ENCODE measurements around the gene IPMK.
A peak's percentile ranks its signal among the peaks of the same experiment; 100 is the strongest.
"Not testable (repeated sequence)": the region's sequence is repeated elsewhere in the genome, so short reads cannot be mapped to it uniquely, and the experiment has no call there.

Gene IPMK

GRCh38 chr10:58177362-58177947, 90.2 kb downstream of the IPMK start:
- no peak overlapping the region for H3K9ac ChIP-seq (ENCODE audit: low read length)
- peak; percentile 76 for DNase-seq (ENCODE audit: low read depth)
- H3K9me3 ChIP-seq (ENCODE audit: control insufficient read depth, low read length) = no peaks in the 10 kb centered on the region
- no peak overlapping the region for H3K4me3 ChIP-seq (ENCODE audit: low read length)
- peaks cover 5% of the 10 kb centered on the region for H3K27me3 ChIP-seq (replicated peaks; ENCODE audit: control insufficient read depth, insufficient read depth, low read length)
- H3K4me1 ChIP-seq (ENCODE audit: control insufficient read depth, insufficient read depth, low read length) = peaks cover 8% of the 10 kb centered on the region
- no peaks in the 10 kb centered on the region for H3K36me3 ChIP-seq (ENCODE audit: control insufficient read depth, insufficient read depth, low read length, severe bottlenecking)

- Histone ChIP-seq H3K4me3 (ENCODE audit: low read length) (no peak overlapping the region), H3K36me3 (ENCODE audit: control insufficient read depth, insufficient read depth, low read length, severe bottlenecking) (no peaks in the 10 kb centered on the region), H3K27me3 (replicated peaks; ENCODE audit: control insufficient read depth, insufficient read depth, low read length) (peaks cover 5% of the 10 kb centered on the region), H3K4me1 (ENCODE audit: control insufficient read depth, insufficient read depth, low read length) (peaks cover 8% of the 10 kb centered on the region), H3K9me3 (ENCODE audit: control insufficient read depth, low read length) (no peaks in the 10 kb centered on the region), H3K9ac (ENCODE audit: low read length) (no peak overlapping the region)
- peak; percentile 34 for DNase-seq (ENCODE audit: low read depth)
These were observed 91.4 kb downstream of the IPMK start for GRCh38 chr10:58175990-58176900.

GRCh38 chr10:58174831-58175230, 92.9 kb downstream of the IPMK start:
- no peak overlapping the region for H3K4me3 ChIP-seq (ENCODE audit: low read length)
- H3K9ac ChIP-seq (ENCODE audit: low read length) = no peak overlapping the region
- H3K4me1 ChIP-seq (ENCODE audit: control insufficient read depth, insufficient read depth, low read length) = peaks cover 8% of the 10 kb centered on the region
- no peaks in the 10 kb centered on the region for H3K9me3 ChIP-seq (ENCODE audit: control insufficient read depth, low read length)
- no peaks in the 10 kb centered on the region for H3K36me3 ChIP-seq (ENCODE audit: control insufficient read depth, insufficient read depth, low read length, severe bottlenecking)
- peaks cover 5% of the 10 kb centered on the region for H3K27me3 ChIP-seq (replicated peaks; ENCODE audit: control insufficient read depth, insufficient read depth, low read length)
- no peak for DNase-seq (ENCODE audit: low read depth)

GRCh38 chr10:58173391-58173790, 94.3 kb downstream of the IPMK start:
- no peaks in the 10 kb centered on the region for H3K36me3 ChIP-seq (ENCODE audit: control insufficient read depth, insufficient read depth, low read length, severe bottlenecking)
- peaks cover 8% of the 10 kb centered on the region for H3K4me1 ChIP-seq (ENCODE audit: control insufficient read depth, insufficient read depth, low read length)
- no peaks in the 10 kb centered on the region for H3K9me3 ChIP-seq (ENCODE audit: control insufficient read depth, low read length)
- H3K27me3 ChIP-seq (replicated peaks; ENCODE audit: control insufficient read depth, insufficient read depth, low read length) = peaks cover 5% of the 10 kb centered on the region
- DNase-seq (ENCODE audit: low read depth) = no peak
- H3K9ac ChIP-seq (ENCODE audit: low read length) = no peak overlapping the region
- no peak overlapping the region for H3K4me3 ChIP-seq (ENCODE audit: low read length)

GRCh38 chr10:58171146-58171545, 96.5 kb downstream of the IPMK start:
- Histone ChIP-seq H3K4me1 (ENCODE audit: control insufficient read depth, insufficient read depth, low read length) (no peaks in the 10 kb centered on the region), H3K36me3 (ENCODE audit: control insufficient read depth, insufficient read depth, low read length, severe bottlenecking) (no peaks in the 10 kb centered on the region), H3K9me3 (ENCODE audit: control insufficient read depth, low read length) (no peaks in the 10 kb centered on the region), H3K4me3 (ENCODE audit: low read length) (no peak overlapping the region), H3K9ac (ENCODE audit: low read length) (no peak overlapping the region), H3K27me3 (replicated peaks; ENCODE audit: control insufficient read depth, insufficient read depth, low read length) (peaks cover 5% of the 10 kb centered on the region)
- no peak for DNase-seq (ENCODE audit: low read depth)

- DNase-seq (ENCODE audit: low read depth) = no peak
- Histone ChIP-seq H3K9ac (ENCODE audit: low read length) (no peak overlapping the region), H3K9me3 (ENCODE audit: control insufficient read depth, low read length) (no peaks in the 10 kb centered on the region), H3K27me3 (replicated peaks; ENCODE audit: control insufficient read depth, insufficient read depth, low read length) (peaks cover 5% of the 10 kb centered on the region), H3K4me1 (ENCODE audit: control insufficient read depth, insufficient read depth, low read length) (no peaks in the 10 kb centered on the region), H3K36me3 (ENCODE audit: control insufficient read depth, insufficient read depth, low read length, severe bottlenecking) (no peaks in the 10 kb centered on the region), H3K4me3 (ENCODE audit: low read length) (no peak overlapping the region)
These were observed 103.2 kb downstream of the IPMK start for GRCh38 chr10:58164517-58164916.

- Histone ChIP-seq H3K9ac (ENCODE audit: low read length) (no peak overlapping the region), H3K9me3 (ENCODE audit: control insufficient read depth, low read length) (no peaks in the 10 kb centered on the region), H3K4me1 (ENCODE audit: control insufficient read depth, insufficient read depth, low read length) (peaks cover 10% of the 10 kb centered on the region), H3K4me3 (ENCODE audit: low read length) (no peak overlapping the region), H3K36me3 (ENCODE audit: control insufficient read depth, insufficient read depth, low read length, severe bottlenecking) (no peaks in the 10 kb centered on the region), H3K27me3 (replicated peaks; ENCODE audit: control insufficient read depth, insufficient read depth, low read length) (peaks cover 12% of the 10 kb centered on the region)
- no peak for DNase-seq (ENCODE audit: low read depth)
These were observed 108.9 kb downstream of the IPMK start for GRCh38 chr10:58158806-58159205.

GRCh38 chr10:58157076-58157766, 110.5 kb downstream of the IPMK start:
- Histone ChIP-seq H3K9ac (ENCODE audit: low read length) (no peak overlapping the region), H3K9me3 (ENCODE audit: control insufficient read depth, low read length) (no peaks in the 10 kb centered on the region), H3K4me1 (ENCODE audit: control insufficient read depth, insufficient read depth, low read length) (peaks cover 10% of the 10 kb centered on the region), H3K27me3 (replicated peaks; ENCODE audit: control insufficient read depth, insufficient read depth, low read length) (peaks cover 22% of the 10 kb centered on the region), H3K4me3 (ENCODE audit: low read length) (no peak overlapping the region), H3K36me3 (ENCODE audit: control insufficient read depth, insufficient read depth, low read length, severe bottlenecking) (no peaks in the 10 kb centered on the region)
- DNase-seq (ENCODE audit: low read depth) = peak; percentile 95

GRCh38 chr10:58155941-58156340, 111.8 kb downstream of the IPMK start:
- Histone ChIP-seq H3K27me3 (replicated peaks; ENCODE audit: control insufficient read depth, insufficient read depth, low read length) (peaks cover 33% of the 10 kb centered on the region), H3K4me1 (ENCODE audit: control insufficient read depth, insufficient read depth, low read length) (peaks cover 10% of the 10 kb centered on the region)
- DNase-seq (ENCODE audit: low read depth); H3K36me3 ChIP-seq (ENCODE audit: control insufficient read depth, insufficient read depth, low read length, severe bottlenecking); H3K9me3 ChIP-seq (ENCODE audit: control insufficient read depth, low read length); H3K9ac ChIP-seq (ENCODE audit: low read length); H3K4me3 ChIP-seq (ENCODE audit: low read length): not testable (repeated sequence)

GRCh38 chr10:58153751-58154150, 113.9 kb downstream of the IPMK start:
- no peaks in the 10 kb centered on the region for H3K9me3 ChIP-seq (ENCODE audit: control insufficient read depth, low read length)
- H3K27me3 ChIP-seq (replicated peaks; ENCODE audit: control insufficient read depth, insufficient read depth, low read length) = peaks cover 41% of the 10 kb centered on the region
- no peak overlapping the region for H3K9ac ChIP-seq (ENCODE audit: low read length)
- no peak for DNase-seq (ENCODE audit: low read depth)
- no peak overlapping the region for H3K4me3 ChIP-seq (ENCODE audit: low read length)
- H3K36me3 ChIP-seq (ENCODE audit: control insufficient read depth, insufficient read depth, low read length, severe bottlenecking) = no peaks in the 10 kb centered on the region
- peaks cover 10% of the 10 kb centered on the region for H3K4me1 ChIP-seq (ENCODE audit: control insufficient read depth, insufficient read depth, low read length)

- no peaks in the 10 kb centered on the region for H3K36me3 ChIP-seq (ENCODE audit: control insufficient read depth, insufficient read depth, low read length, severe bottlenecking)
- peak; percentile 77 for DNase-seq (ENCODE audit: low read depth)
- no peak overlapping the region for H3K4me3 ChIP-seq (ENCODE audit: low read length)
- no peak overlapping the region for H3K9ac ChIP-seq (ENCODE audit: low read length)
- peaks cover 41% of the 10 kb centered on the region for H3K27me3 ChIP-seq (replicated peaks; ENCODE audit: control insufficient read depth, insufficient read depth, low read length)
- no peaks in the 10 kb centered on the region for H3K9me3 ChIP-seq (ENCODE audit: control insufficient read depth, low read length)
- peaks cover 8% of the 10 kb centered on the region for H3K4me1 ChIP-seq (ENCODE audit: control insufficient read depth, insufficient read depth, low read length)
These were observed 114.9 kb downstream of the IPMK start for GRCh38 chr10:58152673-58153263.
